Ascending aorta (tissue), 2 donors: ENCODE measurements around the gene LSS. TPM values are rescaled to one million over a fixed set of nuclear protein-coding genes. Genes with fewer than 3 reads are reported as not detected.

Source experiments
- DNase-seq, 2 donors: peaks; one replicate each; pipeline ENCODE4 v3.0.0-alpha.2; 2019; ENCODE audit warnings: low spot score in 2 of 2
- H3K27ac ChIP-seq, 2 donors: fragments of 200-600 bp; sonication (generic); one replicate each; pipeline ENCODE4 v1.5.1; 2016 to 2017; ENCODE audit warnings: mild to moderate bottlenecking in 1 of 2
- H3K27me3 ChIP-seq: fragments of 200-600 bp; sonication (generic); one replicate; pipeline ENCODE4 v1.5.1; 2017
- H3K36me3 ChIP-seq, 2 donors: fragments of 200-600 bp; sonication (generic); one replicate each; pipeline ENCODE4 v1.5.1; 2016
- H3K4me1 ChIP-seq, 2 donors: fragments of 200-600 bp; sonication (generic); one replicate each; pipeline ENCODE4 v1.5.1; 2016 to 2017; ENCODE audit warnings: mild to moderate bottlenecking in 1 of 2
- H3K4me3 ChIP-seq, 2 donors: fragments of 200-600 bp; sonication (generic); one replicate each; pipeline ENCODE4 v1.5.1; 2016 to 2017; ENCODE audit warnings: mild to moderate bottlenecking in 1 of 2
- H3K9me3 ChIP-seq, 2 donors: fragments of 200-600 bp; sonication (generic); one replicate each; pipeline ENCODE4 v1.5.1; 2016
- CTCF ChIP-seq, 3 experiments: fragments of 200-600 bp in 2 of 3; fragments of 450-650 bp in 1 of 3; sonication (generic) in 2 of 3; IDR thresholded peaks; one replicate each; pipeline ENCODE4 v1.5.1; 2016 to 2019; ENCODE audit warnings: antibody characterized with exemption in 3 of 3, mild to moderate bottlenecking in 1 of 3, moderate library complexity in 1 of 3
- intact Hi-C: fragments of 100-400 bp; cut with DNase I; formaldehyde crosslinking; loops from one replicate; pipeline ENCODE4 v1.15.1; 2023
- total RNA-seq: library from RNA; depleted of rRNA; stranded (reverse); fragments of >200 nt; gene quantifications from one replicate; pipeline ENCODE4 v1.1.0, GENCODE V29; 2016

Gene LSS
- total RNA-seq, 1 donor from 2014 or later: 49.4 TPM

DNA sequence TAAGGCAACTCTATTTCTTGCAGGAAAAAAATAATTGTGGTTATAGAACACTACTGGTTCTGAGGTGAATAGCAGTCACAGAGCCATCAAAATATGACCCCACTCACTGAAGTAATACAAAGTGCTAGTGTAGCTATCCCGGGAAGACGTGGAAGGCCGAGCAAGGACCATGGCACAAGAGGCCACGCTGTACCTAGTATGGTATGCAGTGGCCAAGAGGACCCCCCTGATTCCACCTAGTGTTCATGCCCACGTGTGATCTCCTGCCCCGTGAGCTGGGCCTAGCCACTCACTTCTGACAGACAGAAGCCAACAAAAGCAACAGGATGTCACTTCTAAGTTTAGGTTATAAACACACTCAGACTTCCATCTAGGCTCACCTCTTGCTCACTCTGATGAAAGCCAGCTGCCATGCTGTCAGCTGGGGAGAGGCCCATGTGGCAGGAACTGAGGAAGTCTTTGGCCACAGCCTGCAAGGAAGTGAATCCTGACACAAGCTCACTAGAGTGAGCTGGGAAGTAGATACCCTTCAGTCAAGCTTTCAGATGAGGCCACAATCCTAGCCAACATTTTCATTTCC lies 21.7 kb upstream of the LSS start:
- Histone ChIP-seq H3K36me3 (peaks cover 67 to 89% of the 10 kb centered on the region in 2 donors), H3K4me1 (no peaks in the 10 kb centered on the region), H3K4me3 (no peak overlapping the region), H3K27me3 (no peaks in the 10 kb centered on the region), H3K27ac (no peak overlapping the region), H3K9me3 (no peaks in the 10 kb centered on the region)
- no peak for DNase-seq
- no peak for TF ChIP-seq CTCF (IDR thresholded peaks at IDR 0.05)
- intact Hi-C loops: no loop called here

DNA sequence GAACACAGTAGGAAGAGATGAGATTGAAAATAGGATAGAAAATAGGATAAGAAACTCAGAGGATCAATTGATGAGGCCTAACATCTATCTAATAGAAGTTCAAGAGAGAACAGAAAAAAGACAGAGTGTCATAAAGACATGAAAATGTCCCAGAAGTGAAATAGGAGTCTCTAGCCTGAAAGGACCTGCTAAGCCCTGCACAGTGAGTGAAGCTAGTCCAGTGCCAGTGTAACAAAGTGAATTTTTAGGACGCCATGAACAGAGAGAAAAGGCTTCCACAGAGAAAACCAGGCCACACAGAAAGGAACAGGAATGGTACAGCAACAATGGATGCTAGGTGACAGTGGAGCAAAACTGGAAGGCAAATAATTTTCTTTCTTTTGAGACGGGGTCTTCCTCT lies 20.3 kb upstream of the LSS start:
- Histone ChIP-seq H3K36me3 (peaks cover 67 to 89% of the 10 kb centered on the region in 2 donors), H3K4me1 (no peaks in the 10 kb centered on the region), H3K27ac (no peak overlapping the region), H3K9me3 (no peaks in the 10 kb centered on the region), H3K4me3 (no peak overlapping the region), H3K27me3 (no peaks in the 10 kb centered on the region)
- intact Hi-C loops: no loop called here
- no peak for TF ChIP-seq CTCF (IDR thresholded peaks at IDR 0.05)
- DNase-seq: no peak

DNA sequence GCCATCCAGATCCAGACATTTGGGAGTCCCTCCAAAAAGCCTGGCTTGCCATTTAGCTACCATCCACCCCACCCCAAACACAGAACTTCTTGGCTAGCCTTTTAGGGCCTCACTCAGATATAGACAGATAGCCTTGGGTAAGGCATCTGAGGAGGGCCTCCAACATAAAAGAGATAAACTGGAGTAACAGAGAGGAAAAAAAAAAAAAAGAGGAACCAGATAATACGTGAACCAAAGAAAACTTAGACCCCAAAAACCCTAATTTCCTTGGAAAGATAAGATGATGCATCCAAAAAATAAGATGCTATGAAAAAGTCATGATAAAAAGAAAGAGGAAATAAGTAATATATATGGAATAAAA lies 19.8 kb upstream of the LSS start:
- peaks cover 67 to 89% of the 10 kb centered on the region in 2 donors for H3K36me3 ChIP-seq
- H3K9me3 ChIP-seq: no peaks in the 10 kb centered on the region
- intact Hi-C loops: no loop called here
- TF ChIP-seq CTCF (IDR thresholded peaks at IDR 0.05): no peak
- no peaks in the 10 kb centered on the region for H3K4me1 ChIP-seq
- no peak overlapping the region for H3K4me3 ChIP-seq
- DNase-seq: no peak
- H3K27me3 ChIP-seq: no peaks in the 10 kb centered on the region
- no peak overlapping the region for H3K27ac ChIP-seq

- H3K4me1 ChIP-seq: no peaks in the 10 kb centered on the region
- intact Hi-C loops: no loop called here
These were observed 19.3 kb upstream of the LSS start for GRCh38 chr21:46247699-46248421.

DNA sequence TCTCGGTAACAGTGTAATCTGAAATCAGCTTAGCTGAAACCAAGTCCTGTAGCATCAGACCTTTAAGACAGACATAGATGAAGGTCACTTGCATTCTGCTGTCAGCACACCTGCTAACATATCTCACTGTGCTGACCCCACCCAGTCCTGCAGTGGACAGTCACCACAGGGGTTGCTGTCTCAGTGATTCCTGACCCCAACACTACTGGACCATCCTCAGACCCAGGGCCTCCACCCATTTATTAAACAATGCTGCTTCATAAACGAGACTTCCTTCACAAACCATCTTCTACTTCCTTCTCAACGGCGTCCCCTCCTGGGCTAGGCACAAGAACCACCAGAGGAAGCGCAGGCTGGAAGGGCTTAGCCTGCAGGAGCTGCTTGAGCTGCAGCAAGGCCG lies 17.8 kb upstream of the LSS start:
- Histone ChIP-seq H3K36me3 (peaks cover 66 to 87% of the 10 kb centered on the region in 2 donors), H3K27me3 (no peaks in the 10 kb centered on the region), H3K9me3 (no peaks in the 10 kb centered on the region), H3K4me3 (no peak overlapping the region), H3K4me1 (no peaks in the 10 kb centered on the region), H3K27ac (no peak overlapping the region)
- no peak for TF ChIP-seq CTCF (IDR thresholded peaks at IDR 0.05)
- intact Hi-C loops: no loop called here
- DNase-seq: no peak

More at GRCh38 chr21:46247699-46248421, 19.3 kb upstream of the LSS start:
- Histone ChIP-seq H3K36me3 (peaks cover 68 to 89% of the 10 kb centered on the region in 2 donors), H3K27me3 (no peaks in the 10 kb centered on the region), H3K27ac (no peak overlapping the region), H3K4me3 (no peak overlapping the region), H3K9me3 (no peaks in the 10 kb centered on the region)
- TF ChIP-seq CTCF (IDR thresholded peaks at IDR 0.05): no peak
- no peak for DNase-seq
